HCT116 (cell line): ENCODE data around the gene TTC39C. TPM values are rescaled to one million over a fixed set of nuclear protein-coding genes. Genes with fewer than 3 reads are reported as not detected.

Experiments used
- ATAC-seq: fragments of 200-7000 bp; cut with Tn5 transposase; 2 replicates; pipeline ENCODE4 v1.9.1; 2020; ENCODE audit warnings: mild to moderate bottlenecking, moderate library complexity
- BruUV-seq: library from RNA; stranded (reverse); fragments of 400-500 nt; replicated peaks from 2 replicates; lab custom pipeline; 2021; lab: Mats Ljungman, UMichigan
- CTCF ChIA-PET: fragments of 300-600 bp; sonication (Branson Sonifier 250); formaldehyde crosslinking; loops from one replicate; lab custom pipeline; 2021; ENCODE audit warnings: antibody characterized with exemption; lab: Charles Lee
- POLR2A ChIA-PET: fragments of 300-600, 350-600 bp; sonication (Branson Sonifier 250); formaldehyde crosslinking; loops from one replicate; lab custom pipeline; 2021; ENCODE audit warnings: antibody characterized with exemption; lab: Charles Lee
- RAD21 ChIA-PET, 2 experiments: fragments of 300-600 bp; sonication (Branson Sonifier 250); formaldehyde crosslinking; loops; one replicate each; lab custom pipeline; 2023; ENCODE audit warnings: low total read pairs in 2 of 2; ENCODE audit not compliant: uncharacterized antibody in 2 of 2, unreplicated experiment in 2 of 2, low non-redundant PET in 1 of 2; lab: Charles Lee
- DNase-seq: peaks from one replicate; pipeline ENCODE4 v3.0.0-alpha.2; 2010; ENCODE audit warnings: low read depth, low spot score
- H2AFZ ChIP-seq: fragments of 200-600 bp; shearing (Covaris generic), sonication (generic); 2 replicates; pipeline ENCODE4 v1.6.1; 2017; ENCODE audit warnings: low read depth, mixed run types, mixed read lengths, antibody characterized with exemption, low read length; ENCODE audit not compliant: poor library complexity, severe bottlenecking
- H3K27ac ChIP-seq: 2 replicates; pipeline ENCODE4 v1.5.1; 2012; ENCODE audit warnings: low read depth, low read length
- H3K27me3 ChIP-seq: fragments of 200-600 bp; sonication (generic); 2 replicates; pipeline ENCODE4 v1.6.1; 2016; ENCODE audit warnings: mixed run types, low read length, mixed read lengths; ENCODE audit not compliant: insufficient read depth
- H3K36me3 ChIP-seq, 2 experiments: fragments of 200-500 bp in 1 of 2; fragments of 200-600 bp in 1 of 2; sonication (Bioruptor generic) in 1 of 2; sonication (generic) in 1 of 2; 2 replicates each; pipeline versions ENCODE4 v1.5.1 to v1.6.1; 2014 to 2016; ENCODE audit warnings: low read length in 2 of 2, inconsistent platforms in 1 of 2, mixed read lengths in 1 of 2, mixed run types in 1 of 2; ENCODE audit not compliant: insufficient read depth in 2 of 2, control insufficient read depth in 1 of 2
- H3K4me1 ChIP-seq, 2 experiments: fragments of 200-600 bp in 1 of 2; sonication (generic) in 1 of 2; 2 replicates each; pipeline versions ENCODE4 v1.5.1 to v1.6.1; 2012 to 2017; ENCODE audit warnings: low read length in 2 of 2, inconsistent platforms in 1 of 2, mild to moderate bottlenecking in 1 of 2, mixed read lengths in 1 of 2, mixed run types in 1 of 2, moderate library complexity in 1 of 2; ENCODE audit not compliant: insufficient read depth in 2 of 2, control insufficient read depth in 1 of 2
- H3K4me2 ChIP-seq: fragments of 200-600 bp; sonication (generic); 2 replicates; pipeline ENCODE4 v1.6.1; 2017; ENCODE audit warnings: mixed run types, low read length, mixed read lengths
- H3K4me3 ChIP-seq, 2 experiments: fragments of 200-600 bp in 1 of 2; sonication (generic) in 1 of 2; replicated peaks in 1 of 2; 2 replicates each; pipeline ENCODE4 v1.5.1; 2011 to 2016; ENCODE audit warnings: low read length in 2 of 2, control low read depth in 1 of 2, low read depth in 1 of 2, mild to moderate bottlenecking in 1 of 2, mixed read lengths in 1 of 2, mixed run types in 1 of 2
- H3K79me2 ChIP-seq: fragments of 200-600 bp; sonication (generic); 2 replicates; pipeline ENCODE4 v1.6.1; 2017; ENCODE audit warnings: mild to moderate bottlenecking, mixed run types, low read length, moderate library complexity, mixed read lengths; ENCODE audit not compliant: insufficient read depth
- H3K9ac ChIP-seq: fragments of 200-600 bp; sonication (generic); 2 replicates; pipeline ENCODE4 v1.6.1; 2016; ENCODE audit warnings: low read length, mixed read lengths
- H3K9me2 ChIP-seq: fragments of 200-600 bp; sonication (generic), shearing (Covaris generic); 2 replicates; pipeline ENCODE4 v1.6.1; 2017; ENCODE audit warnings: mixed run types, mild to moderate bottlenecking, moderate library complexity; ENCODE audit not compliant: insufficient read depth
- H3K9me3 ChIP-seq, 2 experiments: fragments of 200-500 bp in 1 of 2; fragments of 200-600 bp in 1 of 2; sonication (Bioruptor generic) in 1 of 2; sonication (generic) in 1 of 2; 2 replicates each; pipeline ENCODE4 v1.6.1; 2014 to 2017; ENCODE audit warnings: low read length in 2 of 2, mixed read lengths in 2 of 2, inconsistent platforms in 1 of 2, low read depth in 1 of 2, mild to moderate bottlenecking in 1 of 2, mixed run types in 1 of 2, moderate library complexity in 1 of 2; ENCODE audit not compliant: control insufficient read depth in 1 of 2, insufficient read depth in 1 of 2
- H4K20me1 ChIP-seq: fragments of 200-600 bp; sonication (generic), shearing (Covaris generic); 2 replicates; pipeline ENCODE4 v1.6.1; 2017; ENCODE audit warnings: mixed run types, mild to moderate bottlenecking, moderate library complexity; ENCODE audit not compliant: insufficient read depth
- CBX3 ChIP-seq: IDR thresholded peaks from 2 replicates; pipeline ENCODE4 v1.6.1; 2012; ENCODE audit warnings: low read depth
- CEBPB ChIP-seq: IDR thresholded peaks from 2 replicates; pipeline ENCODE4 v1.6.1; 2012; ENCODE audit warnings: low read depth
- FOSL1 ChIP-seq: IDR thresholded peaks from 2 replicates; pipeline ENCODE4 v1.6.1; 2012; ENCODE audit warnings: low read depth
- RAD21 ChIP-seq: IDR thresholded peaks from 2 replicates; pipeline ENCODE4 v1.6.1; 2012; ENCODE audit warnings: low read depth, mild to moderate bottlenecking
- SIN3A ChIP-seq: IDR thresholded peaks from 2 replicates; pipeline ENCODE4 v1.6.1; 2012; ENCODE audit warnings: low read depth
- SRF ChIP-seq: IDR thresholded peaks from 2 replicates; pipeline ENCODE4 v1.6.1; 2012; ENCODE audit warnings: low read depth
- ZFX ChIP-seq: fragments of 450-650 bp; IDR thresholded peaks from 2 replicates; pipeline ENCODE4 v1.6.1; 2017
- intact Hi-C: fragments of 100-400 bp; cut with micrococcal nuclease; formaldehyde crosslinking; loops from 2 replicates; pipeline ENCODE4 v1.10.0; 2022
- total RNA-seq: library from RNA; stranded (reverse); gene quantifications from one replicate; pipeline ENCODE4 v1.2.1, GENCODE V29; 2021; ENCODE audit not compliant: unreplicated experiment
- TF ChIP-seq, protein P1 (sequence below), 3 experiments: fragments of 200-600 bp in 1 of 3; sonication (generic) in 1 of 3; IDR thresholded peaks in 2 of 3; conservative IDR thresholded peaks in 1 of 3; 2 replicates each; pipeline ENCODE4 v1.5.1; 2012 to 2017; ENCODE audit warnings: low read depth in 2 of 3, low read length in 2 of 3, antibody characterized with exemption in 1 of 3, borderline replicate concordance in 1 of 3, control low read depth in 1 of 3, mild to moderate bottlenecking in 1 of 3, mixed read lengths in 1 of 3, mixed run types in 1 of 3, moderate library complexity in 1 of 3; ENCODE audit not compliant: insufficient read depth in 1 of 3
- TF ChIP-seq, protein P2 (sequence below): IDR thresholded peaks from 2 replicates; pipeline ENCODE4 v1.6.1; 2011; ENCODE audit warnings: mild to moderate bottlenecking, low read length, moderate library complexity; ENCODE audit not compliant: insufficient replicate concordance; ENCODE audit errors: extremely low read depth
- TF ChIP-seq, protein P3 (sequence below): IDR thresholded peaks from 2 replicates; pipeline ENCODE4 v1.6.1; 2012

TTC39C gene
- total RNA-seq, 1 experiment from 2014 or later: 24.8 TPM

DNA sequence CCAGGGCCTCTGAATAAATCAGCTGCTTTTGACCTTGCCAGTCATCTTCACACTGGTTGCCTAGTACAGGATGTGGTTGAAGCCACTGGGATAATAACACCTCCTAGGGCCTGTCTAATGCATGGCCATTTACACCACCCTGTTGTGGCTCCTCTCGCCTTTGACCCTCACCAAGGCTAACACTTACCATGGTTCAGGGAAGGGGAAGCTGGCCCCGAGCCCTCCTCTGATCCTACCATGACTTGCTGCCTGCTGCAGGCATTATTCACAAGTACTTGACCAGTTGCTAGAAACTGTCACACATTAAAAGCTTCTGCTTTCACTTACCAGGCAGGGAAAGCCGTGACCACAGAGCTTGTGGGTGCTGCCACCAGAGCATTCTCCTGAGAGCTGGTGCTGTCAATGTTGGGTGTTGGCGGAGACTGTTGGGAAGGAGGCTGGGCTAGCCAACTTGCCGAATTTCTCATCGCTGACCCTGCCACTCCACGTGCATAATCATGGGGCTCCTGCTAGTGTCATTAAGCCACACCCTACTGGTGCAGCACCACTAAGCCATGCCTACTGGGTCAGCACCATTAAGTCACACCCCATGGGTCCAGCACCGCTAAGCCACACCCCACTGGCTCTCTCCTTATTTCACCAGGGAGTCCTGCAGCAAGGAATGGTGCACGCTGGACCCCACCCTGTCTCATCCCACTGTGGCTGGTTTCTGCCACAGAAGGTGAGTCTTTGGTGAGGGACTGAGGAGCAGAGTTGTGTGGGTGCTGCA, 47.0 kb upstream of the TTC39C start:
- Histone ChIP-seq H3K9me3 (no peaks in the 10 kb centered on the region), H3K36me3 (no peaks in the 10 kb centered on the region), H4K20me1 (no peaks in the 10 kb centered on the region)
- ChIA-PET RAD21 (no interaction called here), POLR2A (no interaction called here)
- no peak; the same call in 1 of the 2 replicates for ATAC-seq
- TF ChIP-seq, protein P1, sequence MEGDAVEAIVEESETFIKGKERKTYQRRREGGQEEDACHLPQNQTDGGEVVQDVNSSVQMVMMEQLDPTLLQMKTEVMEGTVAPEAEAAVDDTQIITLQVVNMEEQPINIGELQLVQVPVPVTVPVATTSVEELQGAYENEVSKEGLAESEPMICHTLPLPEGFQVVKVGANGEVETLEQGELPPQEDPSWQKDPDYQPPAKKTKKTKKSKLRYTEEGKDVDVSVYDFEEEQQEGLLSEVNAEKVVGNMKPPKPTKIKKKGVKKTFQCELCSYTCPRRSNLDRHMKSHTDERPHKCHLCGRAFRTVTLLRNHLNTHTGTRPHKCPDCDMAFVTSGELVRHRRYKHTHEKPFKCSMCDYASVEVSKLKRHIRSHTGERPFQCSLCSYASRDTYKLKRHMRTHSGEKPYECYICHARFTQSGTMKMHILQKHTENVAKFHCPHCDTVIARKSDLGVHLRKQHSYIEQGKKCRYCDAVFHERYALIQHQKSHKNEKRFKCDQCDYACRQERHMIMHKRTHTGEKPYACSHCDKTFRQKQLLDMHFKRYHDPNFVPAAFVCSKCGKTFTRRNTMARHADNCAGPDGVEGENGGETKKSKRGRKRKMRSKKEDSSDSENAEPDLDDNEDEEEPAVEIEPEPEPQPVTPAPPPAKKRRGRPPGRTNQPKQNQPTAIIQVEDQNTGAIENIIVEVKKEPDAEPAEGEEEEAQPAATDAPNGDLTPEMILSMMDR (IDR thresholded peaks at IDR 0.05 in 2 of 3, conservative IDR thresholded peaks at IDR 0.05 in 1 of 3; ENCODE audit: borderline replicate concordance in 1 of 3, insufficient read depth in 1 of 3, low read depth in 2 of 3, low read length in 2 of 3): no peak
- TF ChIP-seq SRF (no peak), CBX3 (no peak), RAD21 (no peak), FOSL1 (no peak), CEBPB (no peak), SIN3A (no peak), ZFX (no peak)
- TF ChIP-seq, protein P2, sequence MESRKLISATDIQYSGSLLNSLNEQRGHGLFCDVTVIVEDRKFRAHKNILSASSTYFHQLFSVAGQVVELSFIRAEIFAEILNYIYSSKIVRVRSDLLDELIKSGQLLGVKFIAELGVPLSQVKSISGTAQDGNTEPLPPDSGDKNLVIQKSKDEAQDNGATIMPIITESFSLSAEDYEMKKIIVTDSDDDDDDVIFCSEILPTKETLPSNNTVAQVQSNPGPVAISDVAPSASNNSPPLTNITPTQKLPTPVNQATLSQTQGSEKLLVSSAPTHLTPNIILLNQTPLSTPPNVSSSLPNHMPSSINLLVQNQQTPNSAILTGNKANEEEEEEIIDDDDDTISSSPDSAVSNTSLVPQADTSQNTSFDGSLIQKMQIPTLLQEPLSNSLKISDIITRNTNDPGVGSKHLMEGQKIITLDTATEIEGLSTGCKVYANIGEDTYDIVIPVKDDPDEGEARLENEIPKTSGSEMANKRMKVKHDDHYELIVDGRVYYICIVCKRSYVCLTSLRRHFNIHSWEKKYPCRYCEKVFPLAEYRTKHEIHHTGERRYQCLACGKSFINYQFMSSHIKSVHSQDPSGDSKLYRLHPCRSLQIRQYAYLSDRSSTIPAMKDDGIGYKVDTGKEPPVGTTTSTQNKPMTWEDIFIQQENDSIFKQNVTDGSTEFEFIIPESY: no peak
- TF ChIP-seq, protein P3, sequence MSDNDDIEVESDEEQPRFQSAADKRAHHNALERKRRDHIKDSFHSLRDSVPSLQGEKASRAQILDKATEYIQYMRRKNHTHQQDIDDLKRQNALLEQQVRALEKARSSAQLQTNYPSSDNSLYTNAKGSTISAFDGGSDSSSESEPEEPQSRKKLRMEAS: no peak
- TF ChIP-seq, all 23 proteins: peak for 0
- intact Hi-C loops: no loop called here
- no peak overlapping the region for H3K27ac ChIP-seq
- no peak for DNase-seq
- H2AFZ ChIP-seq: no peak overlapping the region
- peaks cover 0 to 7% of the 10 kb centered on the region in 2 experiments; a peak in 1 of 4 replicates for H3K4me1 ChIP-seq
- H3K9me2 ChIP-seq: no peaks in the 10 kb centered on the region
- no peaks in the 10 kb centered on the region for H3K27me3 ChIP-seq
- H3K79me2 ChIP-seq: no peaks in the 10 kb centered on the region
- CTCF ChIA-PET: no interaction called here
- H3K9ac ChIP-seq: no peak overlapping the region
- H3K4me3 ChIP-seq: no peak overlapping the region
- BruUV-seq: no TSS peak
- no peak overlapping the region for H3K4me2 ChIP-seq
